WTC11 (cell line): ENCODE results near the gene BMP8B. TPM values are rescaled to one million over a fixed set of nuclear protein-coding genes. Genes with fewer than 3 reads are reported as not detected.

ENCODE experiments used
- ATAC-seq: fragments of 200-7000 bp; cut with Tn5 transposase; 2 replicates; pipeline ENCODE4 v1.10.0; 2021; ENCODE audit warnings: mild to moderate bottlenecking, moderate library complexity
- CTCF ChIA-PET: fragments of 300-600 bp; sonication (Branson Sonifier 250); formaldehyde crosslinking; loops from one replicate; lab custom pipeline; 2021; ENCODE audit warnings: antibody characterized with exemption; lab: Charles Lee
- POLR2A ChIA-PET: fragments of 350-600 bp; sonication (Branson Sonifier 250); formaldehyde crosslinking; loops from one replicate; lab custom pipeline; 2021; ENCODE audit warnings: antibody characterized with exemption; lab: Charles Lee
- DNase-seq: peaks from one replicate; pipeline ENCODE4 v3.0.0; 2021; ENCODE audit warnings: low spot score
- H3K27ac Mint-ChIP-seq: 2 replicates; pipeline ENCODE4 v1.8.0; 2021; ENCODE audit warnings: mixed read lengths
- H3K27me3 Mint-ChIP-seq: 2 replicates; pipeline ENCODE4 v1.8.0; 2021; ENCODE audit warnings: low read depth, mild to moderate bottlenecking, moderate library complexity, mixed read lengths
- H3K36me3 Mint-ChIP-seq: 2 replicates; pipeline ENCODE4 v1.8.0; 2021; ENCODE audit warnings: mixed read lengths
- H3K4me1 Mint-ChIP-seq: 2 replicates; pipeline ENCODE4 v1.8.0; 2022; ENCODE audit warnings: mixed read lengths
- H3K4me3 Mint-ChIP-seq: 2 replicates; pipeline ENCODE4 v1.8.0; 2021; ENCODE audit warnings: mild to moderate bottlenecking, moderate library complexity, mixed read lengths
- H3K9me3 Mint-ChIP-seq: 2 replicates; pipeline ENCODE4 v1.8.0; 2021; ENCODE audit warnings: mixed read lengths
- CDX4 ChIP-seq: fragments of 250-450 bp; sonication (Bioruptor Pico); IDR thresholded peaks from 2 replicates; pipeline ENCODE4 v1.9.0; 2021; ENCODE audit warnings: moderate library complexity, mild to moderate bottlenecking, inconsistent platforms, borderline replicate concordance
- ELF4 ChIP-seq: sonication (generic); formaldehyde crosslinking; IDR thresholded peaks from 2 replicates; pipeline ENCODE4 v1.8.1; 2022; ENCODE audit warnings: low read depth, mild to moderate bottlenecking, moderate library complexity, missing genetic modification reagents
- FOXP1 ChIP-seq: sonication (generic); formaldehyde crosslinking; IDR thresholded peaks from 2 replicates; pipeline ENCODE4 v1.8.0; 2022; ENCODE audit warnings: missing genetic modification reagents, mild to moderate bottlenecking, moderate library complexity, borderline replicate concordance
- HMGXB4 ChIP-seq: sonication (generic); formaldehyde crosslinking; IDR thresholded peaks from 2 replicates; pipeline ENCODE4 v1.8.1; 2023; ENCODE audit warnings: mild to moderate bottlenecking, moderate library complexity, missing genetic modification reagents
- JUN ChIP-seq: sonication (generic); formaldehyde crosslinking; IDR thresholded peaks from 2 replicates; pipeline ENCODE4 v1.8.0; 2023; ENCODE audit warnings: mild to moderate bottlenecking, missing genetic modification reagents
- PRRX2 ChIP-seq: fragments of 250-450 bp; sonication (Bioruptor Pico); IDR thresholded peaks from 2 replicates; pipeline ENCODE4 v1.8.0; 2021; ENCODE audit warnings: mild to moderate bottlenecking
- USF1 ChIP-seq: sonication (generic); formaldehyde crosslinking; IDR thresholded peaks from 2 replicates; pipeline ENCODE4 v1.8.0; 2022; ENCODE audit warnings: mild to moderate bottlenecking, missing genetic modification reagents
- ZMAT4 ChIP-seq: fragments of 250-450 bp; sonication (Bioruptor Pico); IDR thresholded peaks from 2 replicates; pipeline ENCODE4 v1.9.0; 2021; ENCODE audit warnings: mild to moderate bottlenecking
- ZNF219 ChIP-seq: sonication (generic); formaldehyde crosslinking; IDR thresholded peaks from 2 replicates; pipeline ENCODE4 v1.8.0; 2023; ENCODE audit warnings: missing genetic modification reagents, mild to moderate bottlenecking, borderline replicate concordance
- ZNF317 ChIP-seq: sonication (generic); formaldehyde crosslinking; IDR thresholded peaks from 2 replicates; pipeline ENCODE4 v1.8.1; 2023; ENCODE audit warnings: low read depth, mild to moderate bottlenecking, moderate library complexity, missing genetic modification reagents, borderline replicate concordance
- total RNA-seq: library from RNA; stranded (reverse); gene quantifications from 3 replicates; pipeline ENCODE4 v1.2.3, GENCODE V29; 2021
- TF ChIP-seq, protein P1 (sequence below): fragments of 250-450 bp; sonication (Bioruptor Pico); IDR thresholded peaks from 2 replicates; pipeline ENCODE4 v1.9.0; 2021; ENCODE audit warnings: mild to moderate bottlenecking
- TF ChIP-seq, protein P2 (sequence below): sonication (generic); formaldehyde crosslinking; IDR thresholded peaks from 2 replicates; pipeline ENCODE4 v1.8.1; 2023; ENCODE audit warnings: mild to moderate bottlenecking, missing genetic modification reagents, moderate library complexity
- TF ChIP-seq, protein P3 (sequence below): sonication (generic); formaldehyde crosslinking; IDR thresholded peaks from 2 replicates; pipeline ENCODE4 v1.8.1; 2022; ENCODE audit warnings: low read depth, mild to moderate bottlenecking, moderate library complexity, missing genetic modification reagents, borderline replicate concordance
- TF ChIP-seq, protein P4 (sequence below): fragments of 250-450 bp; sonication (Bioruptor Pico); IDR thresholded peaks from 2 replicates; pipeline ENCODE4 v2.1.2; 2022; ENCODE audit warnings: mild to moderate bottlenecking, moderate library complexity
- TF ChIP-seq, protein P5 (sequence below): sonication (generic); formaldehyde crosslinking; IDR thresholded peaks from 2 replicates; pipeline ENCODE4 v1.8.1; 2023; ENCODE audit warnings: mild to moderate bottlenecking, missing genetic modification reagents, moderate library complexity

The BMP8B gene
- total RNA-seq, 1 experiment from 2014 or later: 0.74 TPM

DNA sequence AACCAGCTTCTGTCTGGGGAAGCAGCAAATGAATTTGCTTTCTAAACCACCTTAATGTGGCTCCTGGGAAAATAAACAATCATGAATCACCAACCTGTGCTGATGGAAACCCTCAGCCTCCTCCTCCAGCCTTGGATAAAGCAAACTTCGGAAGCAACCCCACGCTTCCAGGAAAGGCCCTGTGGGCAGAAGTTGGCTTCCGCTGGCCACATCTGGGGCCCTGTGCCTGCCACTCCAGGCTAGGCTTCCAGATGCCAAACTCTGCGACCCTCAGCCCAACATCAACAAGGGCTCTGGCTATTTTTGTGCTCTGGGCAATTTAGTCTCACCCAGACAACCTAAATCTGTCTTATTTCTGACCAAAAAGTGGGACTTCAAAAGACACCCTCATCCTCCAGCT is 11.4 kb downstream of the BMP8B start (continued):
- TF ChIP-seq, protein P1, sequence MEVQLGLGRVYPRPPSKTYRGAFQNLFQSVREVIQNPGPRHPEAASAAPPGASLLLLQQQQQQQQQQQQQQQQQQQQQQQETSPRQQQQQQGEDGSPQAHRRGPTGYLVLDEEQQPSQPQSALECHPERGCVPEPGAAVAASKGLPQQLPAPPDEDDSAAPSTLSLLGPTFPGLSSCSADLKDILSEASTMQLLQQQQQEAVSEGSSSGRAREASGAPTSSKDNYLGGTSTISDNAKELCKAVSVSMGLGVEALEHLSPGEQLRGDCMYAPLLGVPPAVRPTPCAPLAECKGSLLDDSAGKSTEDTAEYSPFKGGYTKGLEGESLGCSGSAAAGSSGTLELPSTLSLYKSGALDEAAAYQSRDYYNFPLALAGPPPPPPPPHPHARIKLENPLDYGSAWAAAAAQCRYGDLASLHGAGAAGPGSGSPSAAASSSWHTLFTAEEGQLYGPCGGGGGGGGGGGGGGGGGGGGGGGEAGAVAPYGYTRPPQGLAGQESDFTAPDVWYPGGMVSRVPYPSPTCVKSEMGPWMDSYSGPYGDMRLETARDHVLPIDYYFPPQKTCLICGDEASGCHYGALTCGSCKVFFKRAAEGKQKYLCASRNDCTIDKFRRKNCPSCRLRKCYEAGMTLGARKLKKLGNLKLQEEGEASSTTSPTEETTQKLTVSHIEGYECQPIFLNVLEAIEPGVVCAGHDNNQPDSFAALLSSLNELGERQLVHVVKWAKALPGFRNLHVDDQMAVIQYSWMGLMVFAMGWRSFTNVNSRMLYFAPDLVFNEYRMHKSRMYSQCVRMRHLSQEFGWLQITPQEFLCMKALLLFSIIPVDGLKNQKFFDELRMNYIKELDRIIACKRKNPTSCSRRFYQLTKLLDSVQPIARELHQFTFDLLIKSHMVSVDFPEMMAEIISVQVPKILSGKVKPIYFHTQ (CRISPR knock-in tag): no peak

DNA sequence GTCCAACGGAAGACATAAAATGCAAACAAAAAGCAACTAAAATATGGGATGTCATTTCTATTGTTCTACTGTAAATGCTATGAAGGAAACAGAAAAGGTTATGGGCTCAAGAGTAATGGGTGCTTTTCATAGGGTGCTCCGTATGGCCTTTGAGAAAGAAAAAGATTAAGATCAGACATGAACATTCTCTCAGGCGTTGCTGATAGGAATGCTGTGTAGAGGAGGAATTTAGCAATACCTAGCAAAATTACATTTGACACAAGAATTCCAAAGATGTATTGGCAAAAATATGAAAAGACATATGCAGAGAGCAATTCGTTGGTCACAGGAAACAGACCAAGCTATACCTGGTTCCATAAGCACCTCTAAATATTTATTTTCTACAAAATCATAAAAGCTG is 11.8 kb downstream of the BMP8B start:
- H3K36me3 Mint-ChIP-seq: no peaks in the 10 kb centered on the region
- TF ChIP-seq JUN (CRISPR knock-in tag) (no peak), ZMAT4 (CRISPR knock-in tag) (no peak), FOXP1 (CRISPR knock-in tag) (no peak), CDX4 (CRISPR knock-in tag) (no peak), PRRX2 (CRISPR knock-in tag) (no peak), ZNF317 (CRISPR knock-in tag) (no peak), ELF4 (CRISPR knock-in tag) (no peak), ZNF219 (CRISPR knock-in tag) (no peak), USF1 (no peak), HMGXB4 (no peak)
- TF ChIP-seq, protein P2, sequence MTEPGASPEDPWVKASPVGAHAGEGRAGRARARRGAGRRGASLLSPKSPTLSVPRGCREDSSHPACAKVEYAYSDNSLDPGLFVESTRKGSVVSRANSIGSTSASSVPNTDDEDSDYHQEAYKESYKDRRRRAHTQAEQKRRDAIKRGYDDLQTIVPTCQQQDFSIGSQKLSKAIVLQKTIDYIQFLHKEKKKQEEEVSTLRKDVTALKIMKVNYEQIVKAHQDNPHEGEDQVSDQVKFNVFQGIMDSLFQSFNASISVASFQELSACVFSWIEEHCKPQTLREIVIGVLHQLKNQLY (CRISPR knock-in tag): no peak
- TF ChIP-seq, protein P3, sequence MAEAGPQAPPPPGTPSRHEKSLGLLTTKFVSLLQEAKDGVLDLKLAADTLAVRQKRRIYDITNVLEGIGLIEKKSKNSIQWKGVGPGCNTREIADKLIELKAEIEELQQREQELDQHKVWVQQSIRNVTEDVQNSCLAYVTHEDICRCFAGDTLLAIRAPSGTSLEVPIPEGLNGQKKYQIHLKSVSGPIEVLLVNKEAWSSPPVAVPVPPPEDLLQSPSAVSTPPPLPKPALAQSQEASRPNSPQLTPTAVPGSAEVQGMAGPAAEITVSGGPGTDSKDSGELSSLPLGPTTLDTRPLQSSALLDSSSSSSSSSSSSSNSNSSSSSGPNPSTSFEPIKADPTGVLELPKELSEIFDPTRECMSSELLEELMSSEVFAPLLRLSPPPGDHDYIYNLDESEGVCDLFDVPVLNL: no peak
- TF ChIP-seq, protein P4, sequence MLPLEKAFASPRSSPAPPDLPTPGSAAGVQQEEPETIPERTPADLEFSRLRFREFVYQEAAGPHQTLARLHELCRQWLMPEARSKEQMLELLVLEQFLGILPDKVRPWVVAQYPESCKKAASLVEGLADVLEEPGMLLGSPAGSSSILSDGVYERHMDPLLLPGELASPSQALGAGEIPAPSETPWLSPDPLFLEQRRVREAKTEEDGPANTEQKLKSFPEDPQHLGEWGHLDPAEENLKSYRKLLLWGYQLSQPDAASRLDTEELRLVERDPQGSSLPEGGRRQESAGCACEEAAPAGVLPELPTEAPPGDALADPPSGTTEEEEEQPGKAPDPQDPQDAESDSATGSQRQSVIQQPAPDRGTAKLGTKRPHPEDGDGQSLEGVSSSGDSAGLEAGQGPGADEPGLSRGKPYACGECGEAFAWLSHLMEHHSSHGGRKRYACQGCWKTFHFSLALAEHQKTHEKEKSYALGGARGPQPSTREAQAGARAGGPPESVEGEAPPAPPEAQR (CRISPR knock-in tag): no peak
- TF ChIP-seq, protein P5, sequence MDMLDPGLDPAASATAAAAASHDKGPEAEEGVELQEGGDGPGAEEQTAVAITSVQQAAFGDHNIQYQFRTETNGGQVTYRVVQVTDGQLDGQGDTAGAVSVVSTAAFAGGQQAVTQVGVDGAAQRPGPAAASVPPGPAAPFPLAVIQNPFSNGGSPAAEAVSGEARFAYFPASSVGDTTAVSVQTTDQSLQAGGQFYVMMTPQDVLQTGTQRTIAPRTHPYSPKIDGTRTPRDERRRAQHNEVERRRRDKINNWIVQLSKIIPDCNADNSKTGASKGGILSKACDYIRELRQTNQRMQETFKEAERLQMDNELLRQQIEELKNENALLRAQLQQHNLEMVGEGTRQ (CRISPR knock-in tag): no peak
- ChIA-PET CTCF (no interaction called here), POLR2A (no interaction called here)
- H3K4me1 Mint-ChIP-seq: 0 out of 2 replicates have a peak, but pooled peaks cover 3% of the 10 kb centered on the region
- no peak overlapping the region for H3K4me3 Mint-ChIP-seq
- DNase-seq (no peak), ATAC-seq (no peak)
- no peaks in the 10 kb centered on the region for H3K9me3 Mint-ChIP-seq
- H3K27ac Mint-ChIP-seq: no peak overlapping the region
- H3K27me3 Mint-ChIP-seq: peaks cover 30% of the 10 kb centered on the region
